NT2/D1 (cell line): ENCODE data around the gene SLC39A13.

ENCODE experiments used
- DNase-seq: peaks from one replicate; pipeline ENCODE4 v3.0.0-alpha.2; 2011; ENCODE audit warnings: low read depth, low spot score
- H3K27me3 ChIP-seq: 2 replicates; pipeline ENCODE4 v1.6.0; 2011; ENCODE audit warnings: mild to moderate bottlenecking; ENCODE audit not compliant: insufficient read length, insufficient read depth
- H3K36me3 ChIP-seq: 2 replicates; pipeline ENCODE4 v1.6.1; 2011; ENCODE audit warnings: mild to moderate bottlenecking, low read length, mixed read lengths; ENCODE audit not compliant: insufficient read depth, insufficient read length
- H3K4me1 ChIP-seq: 2 replicates; pipeline ENCODE4 v1.5.1; 2011; ENCODE audit not compliant: insufficient read depth, insufficient read length
- H3K4me3 ChIP-seq: 2 replicates; pipeline ENCODE4 v1.5.1; 2011; ENCODE audit warnings: low read depth; ENCODE audit not compliant: insufficient read length
- H3K9ac ChIP-seq: 2 replicates; pipeline ENCODE4 v1.6.0; 2011; ENCODE audit warnings: low read depth; ENCODE audit not compliant: insufficient read length
- H3K9me3 ChIP-seq: 2 replicates; pipeline ENCODE4 v1.5.1; 2011; ENCODE audit warnings: mild to moderate bottlenecking, low read length; ENCODE audit not compliant: insufficient read depth
- SUZ12 ChIP-seq: IDR thresholded peaks from 2 replicates; pipeline ENCODE4 v1.6.1; 2011; ENCODE audit not compliant: insufficient read length, insufficient read depth; ENCODE audit errors: extremely low read depth
- YY1 ChIP-seq: IDR thresholded peaks from 2 replicates; pipeline ENCODE4 v1.6.1; 2011; ENCODE audit not compliant: insufficient read length, insufficient read depth
- ZNF274 ChIP-seq: IDR thresholded peaks from 2 replicates; pipeline ENCODE4 v1.6.1; 2011; ENCODE audit warnings: mild to moderate bottlenecking, low read depth, low read length

SLC39A13 gene

DNA sequence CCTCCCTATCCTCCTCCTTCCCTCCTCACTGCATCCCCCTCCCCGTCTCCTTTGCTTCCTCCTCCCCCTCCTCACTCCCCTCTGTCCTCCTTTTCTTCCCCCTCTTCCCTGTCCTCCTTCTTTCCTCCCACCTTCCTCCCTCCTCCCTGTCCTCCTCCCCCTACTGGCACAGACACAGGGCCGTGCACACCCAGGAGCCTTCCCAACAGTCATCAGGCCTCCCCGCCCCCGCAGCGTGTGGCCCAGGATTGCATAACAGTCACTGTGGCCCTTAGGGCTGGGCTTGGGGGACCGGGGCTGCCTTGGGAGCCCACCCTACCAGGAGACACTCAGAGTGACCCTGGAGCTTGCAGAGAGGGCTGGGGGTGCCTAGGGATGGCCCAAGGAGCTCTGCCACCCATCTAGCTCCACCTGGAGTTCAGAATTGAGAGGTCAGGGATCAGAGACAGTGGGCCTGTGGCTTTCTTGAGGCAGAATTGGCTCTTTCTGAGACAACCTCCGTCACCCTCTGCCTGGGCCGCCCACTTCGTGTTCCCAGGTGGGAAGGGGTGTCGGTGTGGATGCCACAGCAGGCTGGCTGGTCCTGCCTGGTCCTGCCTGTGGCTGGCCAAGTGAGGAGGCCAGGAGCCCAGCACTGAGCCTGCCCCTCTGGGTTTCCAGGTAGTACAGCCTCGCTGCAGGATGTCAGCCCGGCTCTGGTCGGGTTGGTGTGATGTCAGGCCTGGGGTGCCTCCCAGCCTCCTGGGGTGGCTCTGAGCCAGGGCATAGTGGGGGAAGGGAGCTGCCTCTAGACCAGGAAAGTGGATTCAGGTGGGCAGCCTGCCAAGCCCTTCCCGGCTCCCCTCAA is 31.6 kb upstream of the SLC39A13 start:
- Histone ChIP-seq H3K4me1 (peaks cover 26% of the 10 kb centered on the region), H3K27me3 (no peaks in the 10 kb centered on the region), H3K9me3 (no peaks in the 10 kb centered on the region), H3K4me3 (no peak overlapping the region), H3K9ac (no peak overlapping the region), H3K36me3 (no peaks in the 10 kb centered on the region)
- TF ChIP-seq YY1 = no peak
- no peak for TF ChIP-seq SUZ12
- TF ChIP-seq ZNF274 = no peak
- no peak for DNase-seq

DNA sequence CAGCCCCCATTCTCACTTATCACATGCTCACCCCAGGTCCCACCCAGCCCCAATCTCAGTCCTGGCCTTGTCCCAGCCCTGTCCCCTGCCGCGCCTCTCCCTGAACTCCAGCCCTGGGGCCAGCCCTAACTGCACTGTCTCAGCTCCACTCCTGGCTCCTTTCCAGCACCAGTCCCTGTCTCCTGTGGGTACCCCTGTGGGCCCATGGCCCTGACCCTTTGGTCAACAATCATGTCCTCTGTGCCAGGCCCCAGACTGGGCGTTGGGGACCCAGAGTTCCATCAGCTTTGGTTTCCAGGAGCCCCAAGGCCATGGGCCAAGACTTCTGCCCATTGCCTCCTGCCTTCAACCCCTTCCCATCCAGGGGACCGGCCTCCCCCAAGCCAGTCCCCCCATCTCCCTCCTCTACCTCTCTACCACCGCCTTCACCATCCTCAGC is 30.8 kb upstream of the SLC39A13 start:
- H3K36me3 ChIP-seq = no peaks in the 10 kb centered on the region
- H3K4me3 ChIP-seq = no peak overlapping the region
- DNase-seq = no peak
- H3K9me3 ChIP-seq = no peaks in the 10 kb centered on the region
- TF ChIP-seq YY1 (no peak), SUZ12 (no peak), ZNF274 (no peak)
- H3K4me1 ChIP-seq = peaks cover 22% of the 10 kb centered on the region
- no peaks in the 10 kb centered on the region for H3K27me3 ChIP-seq
- no peak overlapping the region for H3K9ac ChIP-seq

DNA sequence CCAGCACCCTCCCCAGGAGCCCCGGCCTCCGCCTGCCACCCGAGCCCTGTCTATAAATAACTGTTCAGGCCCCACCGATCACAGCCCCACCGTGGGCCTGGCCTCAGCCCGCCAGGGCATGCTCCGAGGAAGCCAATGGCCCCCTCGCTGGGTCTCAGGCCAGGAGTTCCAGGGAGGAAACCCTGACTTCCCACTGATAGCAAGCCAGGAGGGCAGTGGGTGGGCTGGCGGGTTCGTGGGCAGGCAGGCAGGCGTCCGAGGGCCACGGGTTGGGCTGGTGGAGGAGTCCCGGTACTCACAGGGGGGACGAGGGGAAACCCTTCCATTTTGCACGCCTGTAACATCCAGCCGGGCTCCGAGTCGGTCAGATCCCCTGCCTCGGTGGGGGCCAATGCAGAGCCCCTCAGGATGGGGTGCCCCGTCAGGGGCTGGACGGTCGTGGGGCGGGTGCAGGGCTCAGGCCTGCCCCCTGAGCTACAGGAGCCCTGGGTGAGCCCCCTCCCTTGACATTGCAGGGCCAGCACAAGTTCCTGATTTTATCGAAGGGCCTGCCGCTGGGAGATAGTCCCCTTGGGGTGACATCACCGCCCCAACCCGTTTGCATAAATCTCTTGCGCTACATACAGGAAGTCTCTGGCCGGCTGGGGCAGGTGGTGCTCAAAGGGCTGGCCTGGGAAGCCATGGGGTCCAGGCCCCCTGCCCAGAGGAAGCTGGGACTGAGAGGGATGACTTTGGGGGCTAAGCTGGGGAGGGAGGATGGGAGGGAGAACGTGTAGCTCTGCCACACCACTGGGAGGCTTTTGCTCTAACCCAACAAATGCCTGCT is 30.2 kb upstream of the SLC39A13 start, which contains the start of gene SPI1:
SPI1 (minus strand) TSS at position 538 of the 826 bp plus-strand sequence; CDS start at position 344, 194 bp downstream.
- no peaks in the 10 kb centered on the region for H3K36me3 ChIP-seq
- no peak for TF ChIP-seq SUZ12
- no peak for TF ChIP-seq YY1
- TF ChIP-seq ZNF274 = no peak
- no peak for DNase-seq
- no peak within 1 kb of the TSS for H3K4me3 ChIP-seq
- H3K27me3 ChIP-seq = no peaks in the 10 kb centered on the region
- peak within 1 kb of the TSS; percentile 45 for H3K9ac ChIP-seq
- H3K4me1 ChIP-seq = peaks cover 22% of the 10 kb centered on the region
- no peaks in the 10 kb centered on the region for H3K9me3 ChIP-seq

DNA sequence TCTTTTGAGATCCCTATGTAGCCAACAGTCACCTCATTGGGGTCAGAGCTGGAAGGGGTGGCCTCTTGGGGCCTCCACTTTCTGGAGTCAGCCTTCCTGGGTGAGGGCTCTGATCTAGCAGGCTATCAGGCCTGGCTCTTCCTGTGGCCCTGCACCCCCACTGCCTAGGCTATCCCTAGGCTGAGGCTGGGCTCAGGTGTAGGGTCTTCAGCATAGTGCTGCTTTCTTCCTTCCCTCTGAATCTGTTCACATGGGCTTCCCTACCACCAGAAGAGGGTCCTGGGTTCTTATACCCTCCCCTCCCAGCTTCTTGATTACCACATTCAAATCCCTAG is 29.6 kb upstream of the SLC39A13 start:
- H3K4me3 ChIP-seq = no peak overlapping the region

DNA sequence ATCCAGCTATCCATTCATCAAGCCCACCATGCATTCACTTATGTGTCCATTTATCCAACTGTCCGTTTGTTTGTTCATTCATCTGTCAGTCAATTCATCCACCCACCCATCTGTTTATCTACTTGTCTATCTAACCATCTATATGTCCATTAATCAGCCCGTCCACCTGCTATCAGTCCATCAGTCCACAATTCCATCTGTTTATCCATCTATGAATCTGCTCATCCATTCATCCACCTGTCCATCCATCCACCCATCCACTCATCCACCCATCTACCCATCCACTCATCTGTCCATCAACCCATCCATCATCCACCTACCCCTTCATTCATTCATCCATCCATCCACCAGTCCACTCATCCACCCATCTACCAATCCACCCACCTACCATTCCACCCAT is 29.1 kb upstream of the SLC39A13 start:
- H3K36me3 ChIP-seq = no peaks in the 10 kb centered on the region
- H3K4me3 ChIP-seq = no peak overlapping the region
- H3K4me1 ChIP-seq = peaks cover 22% of the 10 kb centered on the region
- no peak overlapping the region for H3K9ac ChIP-seq
- TF ChIP-seq SUZ12 = no peak
- no peaks in the 10 kb centered on the region for H3K27me3 ChIP-seq
- no peak for DNase-seq
- H3K9me3 ChIP-seq = no peaks in the 10 kb centered on the region

More for the DNA sequence above, 29.6 kb upstream of the SLC39A13 start:
- Histone ChIP-seq H3K9ac (no peak overlapping the region), H3K4me1 (peaks cover 22% of the 10 kb centered on the region), H3K9me3 (no peaks in the 10 kb centered on the region), H3K27me3 (no peaks in the 10 kb centered on the region), H3K36me3 (no peaks in the 10 kb centered on the region)
- no peak for DNase-seq
- TF ChIP-seq ZNF274 (no peak), SUZ12 (no peak), YY1 (no peak)

DNA sequence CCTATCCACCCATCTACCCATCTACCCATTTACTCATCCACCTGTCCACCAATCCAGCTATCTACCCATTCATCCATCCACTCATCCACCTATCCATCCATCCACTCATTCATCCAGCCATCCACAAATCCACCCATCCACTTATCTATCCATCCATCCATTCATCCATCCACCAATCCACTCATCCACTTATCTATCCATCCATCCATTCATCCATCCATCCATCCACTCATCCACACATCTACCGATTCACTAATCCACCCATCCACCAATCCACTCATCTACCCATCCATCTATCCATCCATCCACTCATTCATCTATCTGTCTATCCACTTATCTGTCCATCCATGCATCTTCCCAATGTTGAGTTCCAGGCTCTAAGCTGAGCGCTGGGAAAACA is 28.3 kb upstream of the SLC39A13 start:
- Histone ChIP-seq H3K9ac (no peak overlapping the region), H3K36me3 (no peaks in the 10 kb centered on the region), H3K4me3 (no peak overlapping the region), H3K9me3 (no peaks in the 10 kb centered on the region), H3K4me1 (peaks cover 15% of the 10 kb centered on the region), H3K27me3 (no peaks in the 10 kb centered on the region)
- no peak for TF ChIP-seq ZNF274
- no peak for TF ChIP-seq SUZ12
- no peak for TF ChIP-seq YY1
- no peak for DNase-seq

DNA sequence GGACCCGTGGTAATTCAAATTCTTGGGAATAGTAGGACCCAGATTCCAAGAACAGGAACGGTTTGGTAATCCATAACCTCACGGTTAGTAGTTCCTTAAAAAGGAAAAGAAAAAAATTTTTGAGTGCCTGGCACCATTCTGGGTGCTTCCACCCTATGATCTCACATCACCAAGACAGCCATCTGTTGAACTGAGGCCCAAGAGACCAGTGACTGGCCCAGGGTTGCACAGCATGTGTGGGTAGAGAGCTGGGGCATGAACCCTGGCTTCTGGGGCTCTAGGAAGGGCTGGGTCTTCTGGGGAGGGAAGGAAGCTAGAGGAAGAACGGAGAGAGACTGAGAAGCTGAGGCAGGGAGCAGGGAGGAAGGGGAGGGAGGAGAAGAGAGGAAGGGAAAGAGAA is 25.3 kb upstream of the SLC39A13 start:
- Histone ChIP-seq H3K36me3 (no peaks in the 10 kb centered on the region), H3K9ac (no peak overlapping the region), H3K4me3 (no peak overlapping the region), H3K4me1 (peaks cover 5% of the 10 kb centered on the region), H3K27me3 (no peaks in the 10 kb centered on the region), H3K9me3 (no peaks in the 10 kb centered on the region)
- no peak for DNase-seq
- TF ChIP-seq ZNF274 (no peak), YY1 (no peak), SUZ12 (no peak)
